Measurements from ENCODE around the gene SDSL. TPM values are rescaled to one million over a fixed set of nuclear protein-coding genes. Genes with fewer than 3 reads are reported as not detected.

Gene SDSL
- total RNA-seq, 2 donors from 2014 or later: 1.1 to 5.5 TPM

GRCh38 chr12:113439301-113439597, 17.1 kb downstream of the SDSL start:
- intact Hi-C loops (cut with DNase I): loop anchor here in 1 of 2 donors (5.0 kb wide), 1 partner anchor 798 kb away; no protein-coding TSS in a partner anchor
- no peak for DNase-seq (ENCODE audit: low spot score)

- peak; percentile 62 for DNase-seq (ENCODE audit: low spot score)
Observed at GRCh38 chr12:113439606-113440030, 17.4 kb downstream of the SDSL start.

DNA sequence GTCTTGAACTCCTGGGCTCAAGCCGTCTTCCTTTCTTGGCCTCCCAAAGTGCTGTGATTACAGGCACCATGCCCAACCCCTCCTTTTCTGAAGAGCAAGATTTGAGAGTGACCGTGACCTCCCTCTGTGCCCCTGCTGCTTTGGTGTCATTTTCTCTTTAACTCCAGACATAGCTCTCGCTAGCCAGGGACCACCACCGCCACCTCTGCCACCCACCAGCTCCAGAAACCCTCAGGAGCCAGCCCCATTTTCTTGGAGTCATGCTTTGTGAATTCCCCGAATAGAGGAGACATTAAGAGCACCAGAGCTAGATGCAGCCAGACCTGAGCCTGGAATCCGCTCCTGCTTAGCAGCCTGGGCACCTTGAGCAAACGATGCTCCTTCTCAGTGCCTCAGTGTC, 18.2 kb downstream of the SDSL start:
- intact Hi-C loops (cut with DNase I): no loop called here
- peak; percentile 28 for DNase-seq (ENCODE audit: low spot score)

More at GRCh38 chr12:113439606-113440030, 17.4 kb downstream of the SDSL start:
- intact Hi-C loops (cut with DNase I): loop anchor here in 1 of 2 donors (5.0 kb wide), 1 partner anchor 798 kb away; no protein-coding TSS in a partner anchor

DNA sequence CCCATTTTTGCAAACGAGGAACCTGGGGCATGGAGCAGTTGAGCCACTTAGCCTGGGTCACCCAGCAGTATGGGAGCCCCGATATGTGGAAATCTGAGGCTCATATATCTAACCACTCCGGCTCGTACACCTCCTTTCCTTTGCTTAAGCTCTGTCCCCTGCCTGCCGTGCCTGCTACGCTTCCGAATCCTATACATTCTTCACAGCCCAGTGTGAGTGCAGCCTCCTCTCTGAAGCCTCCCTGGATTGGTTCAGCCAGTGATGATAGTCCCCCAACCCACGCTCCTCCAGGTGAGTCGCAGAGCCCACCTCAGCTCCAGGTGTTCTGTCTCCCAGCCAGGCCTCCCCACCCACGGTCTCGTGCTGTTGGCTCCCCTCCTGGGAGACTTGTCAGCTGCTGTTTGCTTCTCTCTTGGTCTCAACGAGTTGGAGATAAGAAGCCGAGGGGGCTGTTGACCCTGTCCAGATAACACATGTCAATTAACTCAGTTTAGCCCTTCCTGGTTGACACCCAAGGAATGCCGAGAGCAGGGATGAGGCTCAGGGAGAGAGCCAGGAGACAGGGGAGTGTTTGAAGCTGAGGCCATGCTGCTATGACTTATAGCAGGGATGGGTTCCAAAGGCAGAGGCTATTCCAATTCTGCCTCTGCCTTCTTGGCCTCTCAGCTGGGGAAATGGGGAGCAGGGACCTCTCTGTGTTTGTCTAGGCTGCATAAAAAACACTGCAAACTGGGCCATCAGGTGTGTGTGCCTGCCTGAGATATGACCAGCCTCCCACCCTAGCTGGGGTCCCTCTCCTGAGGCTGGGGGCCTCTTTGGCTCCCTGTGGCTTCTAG, 19.0 kb downstream of the SDSL start:
- peak; percentile 13 for DNase-seq (ENCODE audit: low spot score)
- intact Hi-C loops (cut with DNase I): no loop called here

GRCh38 chr12:113443030-113443539, 20.9 kb downstream of the SDSL start:
- intact Hi-C loops (cut with DNase I): no loop called here
- peak; percentile 3 for DNase-seq (ENCODE audit: low spot score)

GRCh38 chr12:113445544-113446171, 23.5 kb downstream of the SDSL start:
- DNase-seq (ENCODE audit: low spot score): no peak
- intact Hi-C loops (cut with DNase I): no loop called here

DNA sequence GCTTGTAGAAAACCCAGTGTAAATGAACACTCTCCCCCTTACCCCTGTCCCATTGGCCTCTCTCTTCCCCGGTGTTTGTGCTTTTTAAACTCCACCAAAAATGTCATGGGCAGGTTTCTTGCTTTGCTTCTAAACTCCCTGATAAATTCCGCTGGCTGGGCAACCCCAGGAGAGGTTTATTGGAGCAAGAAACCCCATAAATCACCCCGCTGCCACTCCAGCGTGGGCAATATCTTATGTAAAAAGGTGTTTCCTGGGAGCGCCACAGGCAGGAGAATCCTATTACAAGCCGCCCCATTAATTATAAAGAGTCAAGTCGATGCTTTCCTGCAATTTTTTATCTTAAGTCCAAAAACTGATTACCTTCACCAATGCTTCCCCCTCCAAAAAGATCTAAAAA, 26.7 kb downstream of the SDSL start:
- peak; percentile 12 for DNase-seq (ENCODE audit: low spot score)
- intact Hi-C loops (cut with DNase I): no loop called here

- intact Hi-C loops (cut with DNase I): no loop called here
- no peak for DNase-seq (ENCODE audit: low spot score)
Observed at GRCh38 chr12:113449299-113449698, 27.1 kb downstream of the SDSL start.

DNA sequence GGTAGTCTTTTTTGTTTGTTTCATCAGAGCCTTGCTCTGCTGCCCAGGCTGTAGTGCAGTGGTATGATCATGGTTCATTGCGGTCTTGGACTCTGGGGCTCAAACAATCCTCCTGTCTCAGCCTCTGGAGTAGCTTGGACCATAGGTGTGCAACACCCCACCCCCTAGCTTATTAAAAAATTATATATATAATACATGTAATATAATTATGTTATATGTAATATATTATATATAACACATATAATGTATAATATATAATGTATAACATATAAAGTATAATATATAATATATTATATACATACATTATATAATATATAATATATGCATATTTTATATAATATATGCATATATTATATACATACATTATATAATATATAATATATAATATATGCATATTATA, 27.7 kb downstream of the SDSL start:
- DNase-seq (ENCODE audit: low spot score): no peak
- intact Hi-C loops (cut with DNase I): no loop called here

DNA sequence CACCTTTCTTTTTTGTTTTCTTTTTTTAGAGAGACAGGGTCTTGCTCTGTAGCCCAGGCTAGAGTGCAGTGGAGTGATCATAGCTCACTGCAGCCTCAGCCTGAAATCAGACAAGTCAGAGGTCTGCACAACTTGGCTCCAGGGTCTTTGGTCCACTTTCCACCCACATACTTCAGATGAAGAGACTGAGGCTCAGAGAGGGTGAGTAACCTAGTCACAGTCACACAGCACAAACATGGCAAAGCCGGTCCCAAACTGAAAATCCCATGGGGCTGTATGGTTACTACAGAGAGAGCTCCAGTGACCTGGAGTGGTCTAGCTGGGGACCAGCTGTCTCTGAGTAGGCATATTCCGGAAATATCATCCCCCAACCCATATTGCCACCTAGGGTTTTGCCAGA, 30.3 kb downstream of the SDSL start:
- peak; percentile 13 for DNase-seq (ENCODE audit: low spot score)
- intact Hi-C loops (cut with DNase I): no loop called here

GRCh38 chr12:113453330-113453729, 31.1 kb downstream of the SDSL start:
- intact Hi-C loops (cut with DNase I): no loop called here
- peak; percentile 12 for DNase-seq (ENCODE audit: low spot score)

DNA sequence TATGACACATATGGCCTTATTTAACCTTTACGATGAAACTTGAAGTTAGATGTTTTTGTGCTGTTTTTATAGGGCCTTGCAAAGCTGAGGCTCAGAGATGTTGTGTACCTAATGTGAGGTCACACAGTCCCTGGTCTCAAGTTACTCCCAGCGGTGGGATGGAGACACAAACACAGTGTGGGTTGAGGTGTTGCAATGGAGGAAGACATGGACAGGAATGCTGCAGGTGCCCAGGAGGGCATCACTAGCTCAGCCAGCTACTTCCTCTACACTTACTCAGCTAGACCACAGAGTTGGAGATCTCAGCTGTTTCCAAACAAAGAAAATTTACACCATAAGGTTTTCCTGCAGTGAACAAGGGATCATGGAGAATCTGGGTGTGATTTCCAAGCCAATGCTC, 34.0 kb downstream of the SDSL start:
- DNase-seq (ENCODE audit: low spot score): no peak
- intact Hi-C loops (cut with DNase I): no loop called here

GRCh38 chr12:113456761-113457160, 34.6 kb downstream of the SDSL start:
- DNase-seq (ENCODE audit: low spot score): no peak
- intact Hi-C loops (cut with DNase I): no loop called here

- peak; percentile 23 for DNase-seq (ENCODE audit: low spot score)
- intact Hi-C loops (cut with DNase I): no loop called here
Observed at GRCh38 chr12:113457185-113457584, 35.0 kb downstream of the SDSL start.

DNA sequence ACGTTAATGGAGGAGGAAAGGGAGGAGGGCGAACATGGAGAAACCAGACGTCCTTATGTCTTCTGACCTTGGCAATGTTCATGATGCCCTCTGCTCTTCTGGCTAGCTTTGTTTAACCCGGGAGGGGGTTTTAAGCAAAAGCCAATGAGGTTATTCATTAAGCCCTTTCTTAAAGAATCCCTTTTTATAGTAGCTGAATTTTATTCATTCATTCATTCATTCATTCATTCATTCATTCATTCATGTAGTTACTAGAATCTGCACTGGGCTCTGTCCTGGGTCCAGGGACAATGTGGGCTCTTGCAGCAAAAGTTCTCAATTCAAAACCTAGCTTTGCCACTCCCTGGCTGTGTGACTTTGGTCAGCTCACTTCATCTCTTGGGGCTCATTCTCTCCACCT, 35.5 kb downstream of the SDSL start:
- peak; percentile 6 for DNase-seq (ENCODE audit: low spot score)
- intact Hi-C loops (cut with DNase I): no loop called here

DNA sequence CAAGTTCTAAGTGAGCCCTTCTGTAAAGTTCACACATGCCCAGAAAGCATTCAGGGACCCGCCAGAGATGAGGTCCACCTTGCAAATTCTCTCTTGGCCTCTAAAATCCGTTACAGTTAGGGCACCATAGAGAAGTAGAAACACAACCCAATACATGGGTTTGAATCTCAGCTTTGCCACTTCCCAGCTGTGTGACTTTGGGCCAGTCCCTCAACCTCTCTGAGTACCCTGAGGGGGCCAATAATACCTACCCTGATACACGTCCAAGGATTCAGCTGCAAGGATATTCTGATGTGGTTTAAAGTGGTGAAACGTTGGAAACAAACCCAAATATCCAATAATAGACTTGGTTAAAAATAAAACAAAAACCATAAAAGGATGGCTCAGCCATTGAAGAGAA, 37.8 kb downstream of the SDSL start:
- intact Hi-C loops (cut with DNase I): loop anchor here in 1 of 2 donors (5.0 kb wide), 1 partner anchor 452 kb away; no protein-coding TSS in a partner anchor
- no peak for DNase-seq (ENCODE audit: low spot score)

GRCh38 chr12:113461666-113462065, 39.5 kb downstream of the SDSL start:
- no peak for DNase-seq (ENCODE audit: low spot score)
- intact Hi-C loops (cut with DNase I): loop anchor here in 1 of 2 donors (5.0 kb wide), 1 partner anchor 451 kb away; no protein-coding TSS in a partner anchor

DNA sequence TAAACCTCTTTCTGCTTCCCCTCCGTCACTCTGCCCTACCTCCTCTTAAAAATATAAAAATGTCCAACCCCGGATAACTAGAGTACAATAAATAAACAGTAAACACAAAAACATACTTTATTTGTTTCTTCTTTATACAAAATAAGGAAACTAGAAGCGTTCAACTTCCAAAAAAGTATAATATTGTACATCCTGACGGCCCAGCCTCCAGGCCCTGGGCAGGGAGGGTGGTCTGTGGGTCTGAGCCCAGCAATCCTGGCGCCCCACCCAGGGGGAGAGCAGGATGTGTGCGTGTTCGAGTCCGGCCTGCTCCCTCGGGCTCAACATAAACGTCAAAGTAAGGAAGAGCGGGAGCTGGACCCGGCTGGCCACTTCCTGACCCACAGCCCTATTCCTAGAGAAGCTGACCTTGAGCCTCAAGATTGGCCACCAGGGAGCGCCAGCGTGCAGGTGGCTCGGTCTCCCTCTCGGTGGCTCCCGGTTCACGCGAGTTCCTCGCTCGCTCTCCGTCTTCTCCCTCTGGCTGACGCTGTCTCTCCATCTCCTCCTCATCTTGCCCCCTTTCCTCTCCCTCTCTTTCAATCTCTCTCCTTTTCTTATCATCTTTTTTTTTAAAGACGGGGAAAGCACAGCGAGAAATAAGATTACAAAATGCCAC, 40.1 kb downstream of the SDSL start:
- DNase-seq (ENCODE audit: low spot score): peak; percentile 94
- intact Hi-C loops (cut with DNase I): loop anchor here in 1 of 2 donors (5.0 kb wide), 1 partner anchor 450 kb away; no protein-coding TSS in a partner anchor

GRCh38 chr12:113462998-113463745, 41.0 kb downstream of the SDSL start:
- intact Hi-C loops (cut with DNase I): loop anchor here in 1 of 2 donors (5.0 kb wide), 1 partner anchor 449 kb away; no protein-coding TSS in a partner anchor
- DNase-seq (ENCODE audit: low spot score): peak; percentile 81

Data from posterior vena cava (tissue), 2 donors.